Right ventricle myocardium superior (tissue), 1 donor: ENCODE measurements around the gene TMEM150B. TPM values are rescaled to one million over a fixed set of nuclear protein-coding genes. Genes with fewer than 3 reads are reported as not detected.

Source experiments
- ATAC-seq: fragments of 200-7000 bp; cut with Tn5 transposase; one replicate; pipeline ENCODE4 v1.9.1; 2020; ENCODE audit warnings: mild to moderate bottlenecking; ENCODE audit not compliant: poor library complexity
- DNase-seq: peaks from one replicate; pipeline ENCODE4 v3.0.0-alpha.2; 2020
- intact Hi-C: fragments of 100-400 bp; cut with DNase I; formaldehyde crosslinking; loops from one replicate; pipeline ENCODE4 v1.11.2; 2022
- total RNA-seq: library from RNA; stranded (reverse); fragmentation: NEBNext Ultra II Directional; extraction: Animal tissue kit (Norgen Biotek cat#: 25700); gene quantifications from one replicate; pipeline ENCODE4 v1.2.1, GENCODE V29; 2021
- donor health status: DM: no; HTN: yes; CAD: no; lungs with severe emphysema.

TMEM150B gene
- total RNA-seq, 1 donor from 2014 or later: 1.7 TPM

- intact Hi-C loops: no loop called here
Measured at GRCh38 chr19:55269299-55269698, 55.8 kb downstream of the TMEM150B start.

GRCh38 chr19:55266840-55267239 lies 58.3 kb downstream of the TMEM150B start:
- intact Hi-C loops: no loop called here
- ATAC-seq (no peak), DNase-seq (no peak)

More at GRCh38 chr19:55269299-55269698, 55.8 kb downstream of the TMEM150B start:
- DNase-seq: no peak
- ATAC-seq: no peak

GRCh38 chr19:55266404-55266803 lies 58.7 kb downstream of the TMEM150B start:
- DNase-seq (no peak), ATAC-seq (no peak)
- intact Hi-C loops: no loop called here

GRCh38 chr19:55265723-55266386 lies 59.3 kb downstream of the TMEM150B start:
- no peak for DNase-seq
- intact Hi-C loops: no loop called here
- ATAC-seq: no peak

- intact Hi-C loops: no loop called here
- no peak for ATAC-seq
- no peak for DNase-seq
Measured at GRCh38 chr19:55265173-55265572, 60.0 kb downstream of the TMEM150B start.

GRCh38 chr19:55264531-55264930 lies 60.6 kb downstream of the TMEM150B start:
- no peak for DNase-seq
- intact Hi-C loops: no loop called here
- no peak for ATAC-seq

Other genes with a start within 250 kb of the TMEM150B start
- gene EPS8L1, start 249.5 kb downstream of the TMEM150B start, total RNA-seq: 0.83 TPM
- gene PPP1R12C, start 207.7 kb downstream of the TMEM150B start, total RNA-seq: 126 TPM
- gene TNNT1, start 176.1 kb downstream of the TMEM150B start, total RNA-seq: 54.1 TPM
- gene TNNI3, start 167.6 kb downstream of the TMEM150B start, total RNA-seq: 4,564 TPM
- gene DNAAF3, start 158.7 kb downstream of the TMEM150B start, total RNA-seq: 0.59 TPM
- not detected for gene SYT5, start 145.1 kb downstream of the TMEM150B start, total RNA-seq
- 0.54 TPM for gene PTPRH, start 115.8 kb downstream of the TMEM150B start, total RNA-seq
- gene TMEM86B, start 96.6 kb downstream of the TMEM150B start, total RNA-seq: 2.3 TPM
- gene PPP6R1, start 66.3 kb downstream of the TMEM150B start, total RNA-seq: 37.1 TPM
- gene HSPBP1, start 45.2 kb downstream of the TMEM150B start, total RNA-seq: 29.2 TPM
- 1.6 TPM for gene BRSK1, start 41.3 kb downstream of the TMEM150B start, total RNA-seq
- 6.6 TPM for gene KMT5C, start 14.5 kb upstream of the TMEM150B start, total RNA-seq
- gene COX6B2, start 29.4 kb upstream of the TMEM150B start, total RNA-seq: not detected
- not detected for gene GARIN5B, start 37.9 kb upstream of the TMEM150B start, total RNA-seq
- gene IL11, start 45.1 kb upstream of the TMEM150B start, total RNA-seq: not detected
- gene TMEM190, start 51.5 kb upstream of the TMEM150B start, total RNA-seq: not detected
- 1.0 TPM for gene TMEM238, start 59.0 kb upstream of the TMEM150B start, total RNA-seq
- 569 TPM for gene RPL28, start 60.6 kb upstream of the TMEM150B start, total RNA-seq
- gene UBE2S, start 82.4 kb upstream of the TMEM150B start, total RNA-seq: 22.6 TPM
- gene SHISA7, start 118.0 kb upstream of the TMEM150B start, total RNA-seq: not detected
- gene ISOC2, start 136.3 kb upstream of the TMEM150B start, total RNA-seq: 48.9 TPM
- not detected for gene C19orf85, start 139.4 kb upstream of the TMEM150B start, total RNA-seq
- 4.7 TPM for gene ZNF628, start 151.3 kb upstream of the TMEM150B start, total RNA-seq
- gene NAT14, start 159.8 kb upstream of the TMEM150B start, total RNA-seq: 2.9 TPM
- gene SSC5D, start 163.1 kb upstream of the TMEM150B start, total RNA-seq: 2.6 TPM
- 15.6 TPM for gene SBK2, start 211.8 kb upstream of the TMEM150B start, total RNA-seq
- gene SBK3, start 220.2 kb upstream of the TMEM150B start, total RNA-seq: 27.4 TPM